Naive thymus-derived CD4-positive, alpha-beta T cell (primary cell): ENCODE data around the gene ACOXL. TPM values are rescaled to one million over a fixed set of nuclear protein-coding genes. Genes with fewer than 3 reads are reported as not detected.

Experiments used
- ATAC-seq: fragments of 150-1000 bp; cut with Tn5 transposase; 2 replicates; pipeline ENCODE4 v1.10.0; 2021; ENCODE audit warnings: mild to moderate bottlenecking, moderate library complexity
- CTCF ChIA-PET: fragments of 350-600 bp; sonication (Branson Sonifier 250); formaldehyde crosslinking; loops from one replicate; lab custom pipeline; 2021; ENCODE audit warnings: antibody characterized with exemption; lab: Charles Lee
- POLR2A ChIA-PET: fragments of 350-600 bp; sonication (Branson Sonifier 250); formaldehyde crosslinking; loops from one replicate; lab custom pipeline; 2021; ENCODE audit warnings: antibody characterized with exemption, inconsistent platforms; lab: Charles Lee
- DNase-seq, 9 donors: peaks; one replicate each; pipeline versions ENCODE4 v3.0.0 to v3.0.0-alpha.2; 2020 to 2022; ENCODE audit warnings: mixed read lengths in 1 of 9
- H3K27ac ChIP-seq: one replicate; pipeline ENCODE4 v1.7.0; 2013; ENCODE audit warnings: mild to moderate bottlenecking, low read depth, low read length, moderate library complexity
- H3K27me3 ChIP-seq, 2 donors: one replicate each; pipeline ENCODE4 v1.7.0; 2013; ENCODE audit warnings: low read length in 2 of 2, mild to moderate bottlenecking in 2 of 2, moderate library complexity in 2 of 2; ENCODE audit not compliant: control insufficient read depth in 2 of 2, insufficient read depth in 2 of 2
- H3K36me3 ChIP-seq, 3 experiments: 1 replicate in 2 of 3; 2 replicates in 1 of 3; pipeline ENCODE4 v1.7.0; 2013; ENCODE audit warnings: low read length in 3 of 3, mild to moderate bottlenecking in 3 of 3, moderate library complexity in 1 of 3; ENCODE audit not compliant: insufficient read depth in 3 of 3, control insufficient read depth in 2 of 3
- H3K4me1 ChIP-seq, 2 donors: one replicate each; pipeline ENCODE4 v1.7.0; 2013; ENCODE audit warnings: low read length in 2 of 2, mild to moderate bottlenecking in 2 of 2, moderate library complexity in 1 of 2; ENCODE audit not compliant: control insufficient read depth in 2 of 2, insufficient read depth in 2 of 2
- H3K4me3 ChIP-seq: 2 replicates; pipeline ENCODE4 v1.7.0; 2013; ENCODE audit warnings: mild to moderate bottlenecking, low read length
- H3K9me3 ChIP-seq, 3 experiments: 1 replicate in 2 of 3; 2 replicates in 1 of 3; pipeline ENCODE4 v1.7.0; 2013; ENCODE audit warnings: low read length in 3 of 3; ENCODE audit not compliant: control insufficient read depth in 2 of 3
- H3K27ac Mint-ChIP-seq, 9 donors: one replicate each; pipeline ENCODE4 v1.8.0; 2020 to 2022; ENCODE audit warnings: mixed read lengths in 9 of 9, mild to moderate bottlenecking in 8 of 9, moderate library complexity in 5 of 9, inconsistent platforms in 2 of 9
- H3K27me3 Mint-ChIP-seq, 5 donors: one replicate each; pipeline ENCODE4 v1.8.0; 2021 to 2022; ENCODE audit warnings: mixed read lengths in 5 of 5, mild to moderate bottlenecking in 1 of 5
- H3K36me3 Mint-ChIP-seq, 5 donors: one replicate each; pipeline ENCODE4 v1.8.0; 2020 to 2022; ENCODE audit warnings: mixed read lengths in 5 of 5, mild to moderate bottlenecking in 3 of 5, inconsistent platforms in 1 of 5
- H3K4me1 Mint-ChIP-seq, 7 donors: one replicate each; pipeline ENCODE4 v1.8.0; 2020 to 2022; ENCODE audit warnings: mixed read lengths in 7 of 7, mild to moderate bottlenecking in 3 of 7, inconsistent platforms in 1 of 7
- H3K4me3 Mint-ChIP-seq, 10 donors: one replicate each; pipeline ENCODE4 v1.8.0; 2020 to 2022; ENCODE audit warnings: mild to moderate bottlenecking in 10 of 10, mixed read lengths in 10 of 10, moderate library complexity in 6 of 10, inconsistent platforms in 2 of 10
- H3K9me3 Mint-ChIP-seq, 11 donors: one replicate each; pipeline ENCODE4 v1.8.0; 2020 to 2022; ENCODE audit warnings: mixed read lengths in 11 of 11, mild to moderate bottlenecking in 4 of 11, inconsistent platforms in 1 of 11, moderate library complexity in 1 of 11
- intact Hi-C, 2 donors: fragments of 100-400 bp; cut with micrococcal nuclease; formaldehyde crosslinking; loops; one replicate each; pipeline ENCODE4 v1.15.1; 2023
- polyA plus RNA-seq, 2 donors: library from polyadenylated mRNA; unstranded; fragments of 300-500 nt; fragmentation: Illumina TruSeq; gene quantifications; one replicate each; pipeline ENCODE4 v1.2.3, GENCODE V29; 2021
- total RNA-seq, 6 experiments: library from RNA in 5 of 6; stranded (reverse) in 5 of 6; gene quantifications; 1 replicate in 5 of 6; 2 replicates in 1 of 6; pipeline ENCODE4 v1.2.3 and lab custom pipeline; 2021 to 2026

Gene ACOXL
- total and polyA plus RNA-seq, 7 experiments from 2014 or later, result 0.29 TPM; not detected in 6

GRCh38 chr2:110990440-110990839, 258.1 kb downstream of the ACOXL start:
- peaks cover 0 to 10% (median 2%) of the 10 kb centered on the region in 11 donors for H3K9me3 Mint-ChIP-seq

DNA sequence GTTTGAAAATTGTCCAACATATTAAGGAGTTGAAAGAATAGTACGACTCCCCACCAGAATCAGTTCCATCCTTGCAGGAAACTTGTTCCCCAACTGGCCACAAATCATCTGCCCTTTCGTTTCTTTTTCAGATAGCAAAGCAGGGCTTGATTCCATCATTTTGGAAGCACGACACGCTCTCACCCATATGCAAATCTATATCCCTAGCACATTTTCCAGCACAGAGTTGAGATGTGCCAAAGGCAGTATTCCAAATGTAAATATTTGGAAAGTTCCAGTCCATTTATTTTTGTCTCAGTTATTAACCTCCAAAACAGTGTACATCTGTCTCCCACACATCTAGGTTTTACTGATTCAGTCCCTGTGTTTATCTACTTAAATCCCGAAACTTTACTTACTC, 259.5 kb downstream of the ACOXL start:
- intact Hi-C loops, result no loop called here
- DNase-seq (no peak), ATAC-seq (no peak)
- Mint-ChIP-seq H3K4me3 (no peak overlapping the region), H3K9me3 (peaks cover 0 to 10% (median 2%) of the 10 kb centered on the region in 11 donors), H3K4me1 (peaks cover 7 to 23% (median 17%) of the 10 kb centered on the region in 7 donors), H3K27ac (no peak overlapping the region), H3K36me3 (peaks cover 0 to 4% (median 0%) of the 10 kb centered on the region in 5 donors), H3K27me3 (peaks cover 9 to 54% (median 14%) of the 10 kb centered on the region in 5 donors)
- Histone ChIP-seq H3K9me3 (no peaks in the 10 kb centered on the region), H3K4me1 (peaks cover 8 to 16% of the 10 kb centered on the region in 2 donors), H3K36me3 (no peaks in the 10 kb centered on the region), H3K4me3 (no peak overlapping the region), H3K27ac (no peak overlapping the region), H3K27me3 (no peaks in the 10 kb centered on the region)
- POLR2A ChIA-PET, result no interaction called here
- CTCF ChIA-PET, result no interaction called here

More at GRCh38 chr2:110990440-110990839, 258.1 kb downstream of the ACOXL start:
- Mint-ChIP-seq H3K4me3 (no peak overlapping the region), H3K27me3 (peaks cover 9 to 48% (median 14%) of the 10 kb centered on the region in 5 donors), H3K4me1 (peaks cover 7 to 23% (median 17%) of the 10 kb centered on the region in 7 donors), H3K27ac (no peak overlapping the region), H3K36me3 (peaks cover 0 to 4% (median 0%) of the 10 kb centered on the region in 5 donors)
- no peak for DNase-seq
- Histone ChIP-seq H3K36me3 (no peaks in the 10 kb centered on the region), H3K4me3 (no peak overlapping the region), H3K4me1 (peaks cover 8 to 16% of the 10 kb centered on the region in 2 donors), H3K27me3 (no peaks in the 10 kb centered on the region), H3K27ac (no peak overlapping the region), H3K9me3 (no peaks in the 10 kb centered on the region)
- ChIA-PET POLR2A (no interaction called here), CTCF (no interaction called here)
- intact Hi-C loops, result no loop called here
- no peak for ATAC-seq

DNA sequence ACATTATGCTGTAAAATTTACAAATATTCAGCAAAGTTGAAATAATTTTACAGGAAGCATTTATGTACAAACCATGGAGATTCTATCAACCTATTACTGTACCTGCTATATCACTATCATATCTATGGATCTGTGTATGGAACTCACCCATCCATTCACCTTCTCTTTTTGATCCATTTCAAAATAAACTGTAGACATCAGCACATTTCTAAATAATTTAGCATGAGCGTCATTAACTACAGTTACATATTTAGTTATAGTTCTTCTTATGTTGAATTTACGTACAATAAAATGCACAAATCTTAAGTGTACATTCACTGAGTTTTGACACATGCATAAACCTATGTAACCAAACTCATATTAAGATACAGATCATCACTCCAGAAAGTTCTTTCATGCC, 260.5 kb downstream of the ACOXL start:
- peaks cover 0 to 4% (median 0%) of the 10 kb centered on the region in 5 donors for H3K36me3 Mint-ChIP-seq
- ChIA-PET CTCF (no interaction called here), POLR2A (no interaction called here)
- H3K27me3 Mint-ChIP-seq, result peaks cover 9 to 63% (median 14%) of the 10 kb centered on the region in 5 donors
- Histone ChIP-seq H3K36me3 (no peaks in the 10 kb centered on the region), H3K9me3 (no peaks in the 10 kb centered on the region), H3K4me1 (peaks cover 8 to 16% of the 10 kb centered on the region in 2 donors), H3K27ac (no peak overlapping the region), H3K27me3 (no peaks in the 10 kb centered on the region), H3K4me3 (no peak overlapping the region)
- no peak for DNase-seq
- intact Hi-C loops, result no loop called here
- H3K4me1 Mint-ChIP-seq, result peaks cover 7 to 23% (median 17%) of the 10 kb centered on the region in 7 donors
- ATAC-seq, result no peak
- H3K9me3 Mint-ChIP-seq, result peaks cover 0 to 10% (median 2%) of the 10 kb centered on the region in 11 donors
- H3K4me3 Mint-ChIP-seq, result no peak overlapping the region
- H3K27ac Mint-ChIP-seq, result no peak overlapping the region

GRCh38 chr2:110993557-110994231, 261.3 kb downstream of the ACOXL start:
- DNase-seq, result no peak
- Histone ChIP-seq H3K9me3 (no peaks in the 10 kb centered on the region), H3K27me3 (no peaks in the 10 kb centered on the region), H3K36me3 (no peaks in the 10 kb centered on the region), H3K4me3 (no peak overlapping the region), H3K4me1 (peaks cover 8 to 16% of the 10 kb centered on the region in 2 donors), H3K27ac (no peak overlapping the region)
- ATAC-seq, result peak; percentile 71
- intact Hi-C loops, result no loop called here
- Mint-ChIP-seq H3K36me3 (peaks cover 0 to 3% (median 0%) of the 10 kb centered on the region in 5 donors), H3K4me1 (peaks cover 7 to 23% (median 17%) of the 10 kb centered on the region in 7 donors), H3K9me3 (peaks cover 0 to 10% (median 2%) of the 10 kb centered on the region in 11 donors), H3K27ac (no peak overlapping the region), H3K27me3 (peaks cover 9 to 64% (median 14%) of the 10 kb centered on the region in 5 donors), H3K4me3 (peak overlapping the region in 8 of 10 donors; percentile 20 to 71 (median 61))
- ChIA-PET POLR2A (no interaction called here), CTCF (no interaction called here)

- Histone ChIP-seq H3K4me3 (no peak overlapping the region), H3K27ac (no peak overlapping the region), H3K36me3 (no peaks in the 10 kb centered on the region), H3K9me3 (no peaks in the 10 kb centered on the region), H3K27me3 (no peaks in the 10 kb centered on the region), H3K4me1 (peaks cover 8 to 16% of the 10 kb centered on the region in 2 donors)
- Mint-ChIP-seq H3K27me3 (peaks cover 10 to 64% (median 14%) of the 10 kb centered on the region in 5 donors), H3K36me3 (peaks cover 0 to 3% (median 0%) of the 10 kb centered on the region in 5 donors), H3K9me3 (peaks cover 0 to 10% (median 2%) of the 10 kb centered on the region in 11 donors), H3K4me1 (peaks cover 7 to 23% (median 17%) of the 10 kb centered on the region in 7 donors), H3K27ac (no peak overlapping the region), H3K4me3 (peak overlapping the region in 8 of 10 donors; percentile 20 to 71 (median 61))
- intact Hi-C loops, result no loop called here
- ChIA-PET POLR2A (no interaction called here), CTCF (interaction anchor here (0.8 kb wide), 1 partner anchor 15 kb away, joined by 3 read pairs; no protein-coding TSS in a partner anchor)
- ATAC-seq (peak; percentile 73), DNase-seq (no peak)
These were observed 262.0 kb downstream of the ACOXL start for GRCh38 chr2:110994250-110994961.

DNA sequence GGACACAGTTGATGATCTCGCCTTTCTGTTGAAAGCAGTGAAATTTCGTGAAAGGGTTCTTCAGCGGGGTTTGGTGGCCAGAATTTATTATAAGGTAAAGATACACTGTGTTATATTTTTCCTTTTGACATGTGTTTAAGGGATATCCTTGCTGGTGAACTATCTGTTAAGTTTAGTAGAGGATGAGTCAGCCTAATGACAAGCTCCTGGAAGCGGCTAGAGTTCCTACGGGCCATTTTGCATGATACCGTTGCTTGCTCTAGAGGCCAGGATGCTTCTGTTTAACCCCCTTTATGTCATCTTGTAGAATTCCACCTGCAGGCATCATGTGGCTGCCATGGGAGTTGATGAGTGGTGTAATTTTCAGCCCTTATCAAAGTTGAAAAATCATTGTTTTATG, 263.5 kb downstream of the ACOXL start:
- Mint-ChIP-seq H3K4me3 (no peak overlapping the region), H3K27ac (no peak overlapping the region), H3K9me3 (peaks cover 0 to 9% (median 3%) of the 10 kb centered on the region in 11 donors), H3K27me3 (peaks cover 7 to 63% (median 22%) of the 10 kb centered on the region in 5 donors), H3K36me3 (no peaks in the 10 kb centered on the region), H3K4me1 (peaks cover 7 to 23% (median 17%) of the 10 kb centered on the region in 7 donors)
- POLR2A ChIA-PET, result no interaction called here
- CTCF ChIA-PET, result interaction anchor here (0.6 kb wide), 1 partner anchor 184 kb away, joined by 3 read pairs; no protein-coding TSS in a partner anchor
- Histone ChIP-seq H3K4me3 (no peak overlapping the region), H3K27me3 (no peaks in the 10 kb centered on the region), H3K27ac (no peak overlapping the region), H3K36me3 (no peaks in the 10 kb centered on the region), H3K4me1 (peaks cover 8 to 16% of the 10 kb centered on the region in 2 donors), H3K9me3 (no peaks in the 10 kb centered on the region)
- intact Hi-C loops, result no loop called here
- ATAC-seq, result no peak
- DNase-seq, result no peak
